Stimulated activated CD8-positive, alpha-beta memory T cell treated with anti-CD3 and anti-CD28 coated beads, Interleukin-15, amount 100 ng/mL, for 24 hours (primary cell): Measurements from ENCODE around the gene ZRANB2.

Source experiments
- DNase-seq: peaks from one replicate; pipeline ENCODE4 v3.0.0-alpha.2; 2020; ENCODE audit warnings: low read depth

The ZRANB2 gene

DNA sequence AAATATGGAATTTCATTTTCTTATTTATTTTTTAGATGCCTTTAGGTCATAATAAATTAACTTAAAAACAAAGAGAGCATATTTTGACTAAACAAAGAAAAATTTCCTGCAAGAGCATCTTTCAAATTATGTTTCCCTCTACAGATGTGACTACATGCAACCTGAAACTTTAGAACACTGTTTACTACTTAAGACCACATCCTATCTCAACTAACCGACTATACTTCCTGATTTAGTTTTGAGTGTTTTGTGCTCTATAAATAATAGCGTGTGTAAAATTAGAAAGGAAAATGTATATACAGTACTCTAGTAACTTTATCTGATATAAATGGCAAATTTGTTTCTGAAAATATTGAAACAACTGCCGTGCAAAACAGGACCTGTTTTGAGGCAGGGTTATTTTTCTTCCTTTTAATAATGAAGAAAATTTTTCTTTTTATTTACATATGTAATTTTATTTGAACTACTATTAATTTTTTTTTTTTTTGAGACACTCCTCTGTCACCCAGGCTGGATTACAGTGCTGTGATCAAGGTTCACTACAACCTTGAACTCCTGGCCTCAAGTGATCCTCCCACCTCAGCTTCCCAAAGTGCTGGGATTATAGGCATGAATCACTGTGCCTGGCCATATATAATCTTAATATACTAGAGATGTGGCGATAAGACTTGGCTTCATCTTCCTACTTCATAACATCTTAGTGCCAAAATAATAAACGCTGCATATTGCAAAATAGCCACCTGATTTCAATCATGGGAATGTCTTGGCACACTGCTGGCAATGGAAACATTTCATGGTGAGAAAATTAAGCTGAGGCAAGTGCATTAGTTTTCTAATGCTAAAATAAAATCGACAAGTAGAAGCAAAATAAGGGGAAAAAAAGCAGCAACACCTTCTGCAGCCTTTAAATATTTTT lies 12.3 kb downstream of the ZRANB2 start:
- DNase-seq: no peak

DNA sequence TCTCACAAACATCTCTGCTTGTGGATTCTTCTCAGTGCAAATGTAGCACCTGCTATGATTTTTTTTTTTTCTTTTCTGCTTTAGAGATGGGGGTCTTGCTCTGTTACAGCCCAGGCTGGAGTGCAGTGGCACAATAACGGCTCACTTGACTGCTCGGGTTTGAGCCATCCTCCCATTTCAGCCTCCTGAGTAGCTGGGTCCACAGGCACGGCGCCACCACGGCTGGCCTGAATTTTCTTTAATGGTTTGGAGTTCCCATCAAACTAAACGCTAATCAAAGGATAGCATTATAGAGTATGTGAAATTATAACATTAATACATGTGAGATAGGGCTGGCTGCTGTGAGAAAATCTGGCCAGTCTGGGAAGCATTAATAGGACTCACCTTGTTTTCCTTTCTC lies 26.0 kb downstream of the ZRANB2 start:
- DNase-seq: no peak

DNA sequence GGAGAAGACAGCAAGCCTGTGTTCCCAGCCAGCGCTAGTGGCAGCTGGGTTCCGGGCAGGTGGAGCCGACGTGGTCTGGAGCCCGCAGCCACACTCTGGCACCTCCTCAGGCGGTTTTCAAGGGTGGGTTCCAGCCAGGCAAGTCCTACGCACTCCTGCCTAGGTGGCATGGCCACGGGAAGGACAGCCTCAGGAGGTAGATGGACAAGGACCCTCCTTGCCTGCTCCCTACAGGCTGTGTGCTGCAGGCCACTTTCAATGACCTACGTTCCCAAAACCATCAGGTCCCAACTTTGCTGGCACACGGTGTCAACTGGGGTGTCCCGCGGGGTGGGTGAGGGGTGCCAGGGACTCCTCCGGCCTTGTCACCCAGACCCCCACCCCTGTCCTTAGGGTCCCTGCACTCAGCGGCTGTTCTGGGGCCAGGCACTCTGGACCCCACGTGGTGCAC lies 26.5 kb downstream of the ZRANB2 start:
- no peak for DNase-seq

DNA sequence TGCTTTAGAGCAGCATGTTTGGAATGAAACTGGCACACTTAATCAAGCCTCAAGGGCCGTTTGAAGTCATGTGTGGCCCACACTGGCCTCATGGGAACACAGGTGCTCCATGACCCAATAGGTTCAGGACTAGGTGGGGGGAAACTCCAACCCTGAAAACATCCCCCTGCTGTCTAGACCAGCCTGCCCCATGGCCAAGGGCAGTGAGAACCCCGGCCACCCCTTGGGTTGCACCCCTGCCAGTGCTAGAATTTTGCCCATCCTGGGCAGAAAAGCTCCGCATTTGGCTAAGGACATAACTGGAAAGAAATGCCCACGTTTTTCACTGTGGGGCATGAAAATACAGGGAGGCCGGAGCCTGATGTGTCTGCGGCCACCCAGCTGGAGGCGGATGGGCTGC lies 27.1 kb downstream of the ZRANB2 start:
- no peak for DNase-seq

DNA sequence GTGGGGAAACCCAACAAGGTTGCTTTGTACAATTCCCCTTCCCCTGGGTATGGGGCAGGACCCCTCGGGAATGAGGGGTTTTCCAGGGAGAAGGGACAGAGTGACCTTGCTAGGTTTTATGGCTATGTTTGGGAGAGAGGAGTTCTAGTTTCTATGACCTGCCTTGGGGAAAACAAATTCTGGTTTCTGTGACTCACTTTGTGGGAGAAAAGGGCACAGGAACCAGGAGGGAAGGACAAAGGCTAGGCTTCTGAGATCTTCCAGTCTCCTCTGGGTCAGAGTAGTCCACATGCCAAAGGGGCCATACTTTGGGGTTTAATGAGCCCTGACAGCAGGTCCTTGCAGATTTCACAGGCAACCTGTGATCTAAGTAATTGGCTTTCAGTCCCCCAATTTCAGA lies 27.7 kb downstream of the ZRANB2 start:
- no peak for DNase-seq

DNA sequence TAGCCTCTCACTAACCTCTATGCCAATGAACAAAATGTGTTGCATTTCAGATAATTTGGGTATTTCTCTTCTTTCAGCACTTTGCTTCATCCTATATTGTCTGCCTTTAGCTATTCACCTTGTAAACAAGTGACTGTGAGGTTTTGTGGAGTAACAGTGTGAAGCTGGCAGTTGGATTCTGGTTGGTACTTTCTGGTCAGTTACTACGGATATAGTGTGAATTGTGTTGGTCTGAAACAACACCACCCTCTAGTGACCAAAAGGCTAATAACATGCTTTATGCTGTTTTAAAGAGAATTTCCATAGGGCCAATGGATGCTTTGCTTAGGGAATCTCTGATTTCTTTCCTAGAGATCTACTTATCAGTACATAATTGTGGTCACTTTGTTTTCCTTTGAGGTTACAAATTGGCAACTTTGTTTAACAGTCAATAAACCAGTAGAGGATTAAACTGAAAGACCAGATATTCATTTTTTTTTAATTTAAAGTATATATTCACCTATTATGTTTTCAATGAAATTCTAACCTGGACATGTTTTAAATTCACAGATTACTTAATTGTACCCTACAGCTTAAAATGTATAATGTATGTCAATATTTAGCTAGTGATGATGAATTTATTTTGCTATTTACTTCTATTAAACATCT lies 30.8 kb downstream of the ZRANB2 start:
- no peak for DNase-seq

DNA sequence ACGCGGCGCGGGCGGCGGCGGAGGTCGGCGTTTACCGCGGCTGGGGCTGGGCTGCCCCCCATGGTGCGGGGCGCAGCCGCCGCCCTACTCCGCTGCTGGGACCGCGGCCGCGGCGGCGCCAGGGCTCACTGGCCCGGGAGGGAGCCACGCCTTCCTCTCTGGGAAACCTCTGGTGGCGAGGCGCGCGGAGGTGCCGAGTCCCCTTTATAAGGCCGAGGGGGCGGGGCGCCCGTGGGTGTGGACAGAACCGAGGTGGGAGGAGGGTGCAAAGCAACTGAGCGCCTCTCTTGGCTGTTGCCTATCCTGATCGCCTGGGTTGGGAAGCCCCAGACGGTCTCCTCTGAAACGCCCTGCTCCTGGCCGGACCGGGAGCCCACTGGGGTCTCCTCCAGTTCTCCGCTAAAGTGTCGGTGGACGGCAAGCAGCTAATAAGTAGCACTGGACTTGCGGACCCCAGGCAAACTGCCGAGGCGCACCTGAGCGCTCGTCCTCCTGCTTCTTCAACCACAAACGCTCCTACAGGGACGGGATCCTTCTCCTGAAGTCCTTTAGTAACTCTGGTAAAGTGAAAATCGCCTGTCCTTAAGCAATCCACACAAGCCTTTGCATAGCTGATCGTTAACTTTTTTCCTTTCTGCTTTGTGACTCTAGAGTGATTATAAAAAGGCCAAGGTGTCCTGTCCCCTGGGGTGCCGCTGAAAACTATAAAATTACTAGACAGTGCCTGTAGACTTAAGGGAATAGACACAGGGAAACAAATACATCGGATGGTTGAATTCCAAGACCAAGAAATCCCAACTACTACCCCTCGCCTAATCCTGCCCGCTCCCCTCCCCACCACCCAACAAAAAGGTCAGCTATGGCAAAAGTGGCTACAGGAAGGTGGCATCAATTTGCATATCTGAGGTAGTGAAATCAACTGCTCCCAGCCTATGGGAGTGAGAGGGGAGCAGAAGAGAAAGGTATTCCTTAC lies 32.9 kb downstream of the ZRANB2 start, which contains the start of gene PTGER3:
TSS of gene PTGER3 (minus strand) at position 182 of the 973 bp plus-strand sequence. CDS start 239 bp downstream, outside the sequence.
- DNase-seq: no peak

DNA sequence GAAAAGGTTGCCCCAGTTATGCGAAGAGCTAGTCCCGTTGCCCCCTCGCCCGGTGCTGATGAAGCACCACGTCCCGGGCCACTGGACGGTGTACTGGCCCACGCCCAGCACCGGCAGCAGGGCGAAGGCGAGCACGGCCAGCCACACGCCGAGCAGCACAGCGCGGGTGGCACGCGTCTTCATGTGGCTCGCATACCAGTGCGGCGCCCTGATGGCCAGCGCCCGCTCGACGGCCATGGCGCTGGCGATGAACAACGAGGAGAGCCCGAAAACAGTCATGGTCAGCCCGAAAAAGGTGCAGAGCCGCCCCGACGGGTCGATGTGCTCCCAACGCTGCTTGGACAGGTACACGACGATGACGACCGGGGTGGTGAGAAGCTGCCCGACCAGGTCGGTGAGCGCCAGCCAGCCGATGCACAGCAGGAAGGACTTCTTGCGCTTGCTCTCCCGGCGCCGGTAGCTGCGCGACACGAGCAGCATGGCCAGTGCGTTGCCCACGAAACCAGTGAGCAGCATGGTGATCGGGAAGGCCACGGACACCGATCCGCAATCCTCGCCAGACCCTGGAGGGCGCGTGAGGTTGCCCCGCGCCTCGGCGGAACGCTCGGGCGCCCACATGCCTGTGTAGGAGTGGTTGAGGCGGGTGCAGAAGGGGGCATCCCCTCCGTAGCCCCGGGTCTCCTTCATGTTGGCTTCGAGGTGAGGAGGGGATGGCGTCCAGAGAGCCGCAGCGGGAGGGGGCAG lies 33.8 kb downstream of the ZRANB2 start:
- no peak for DNase-seq

DNA sequence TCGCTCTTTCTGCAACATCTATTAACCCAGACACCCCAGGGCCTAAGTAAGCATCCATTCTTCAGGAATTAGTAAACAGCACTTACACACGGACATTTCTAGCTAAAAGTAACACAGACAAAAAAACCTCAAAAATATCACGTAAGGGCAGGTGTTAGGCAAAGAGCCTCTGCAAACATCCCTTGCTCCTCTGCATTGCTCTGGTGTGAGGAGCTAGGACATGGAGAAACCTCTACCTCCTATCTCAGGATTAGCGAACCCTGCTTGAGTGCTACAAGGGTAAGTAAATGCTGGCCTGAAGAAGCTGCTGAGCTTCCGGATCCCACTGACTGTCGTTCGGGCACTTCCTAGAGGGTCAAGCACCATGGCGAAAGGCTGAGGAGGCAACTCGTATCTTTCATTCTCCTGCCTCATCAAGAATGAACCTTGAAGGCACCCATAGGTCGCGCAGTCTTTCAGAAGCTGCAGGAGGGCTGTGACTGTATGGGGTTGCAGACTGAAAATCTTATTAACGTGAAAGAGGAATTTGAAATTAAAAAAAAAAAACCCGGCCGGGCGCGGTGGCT lies 35.3 kb downstream of the ZRANB2 start:
- no peak for DNase-seq

DNA sequence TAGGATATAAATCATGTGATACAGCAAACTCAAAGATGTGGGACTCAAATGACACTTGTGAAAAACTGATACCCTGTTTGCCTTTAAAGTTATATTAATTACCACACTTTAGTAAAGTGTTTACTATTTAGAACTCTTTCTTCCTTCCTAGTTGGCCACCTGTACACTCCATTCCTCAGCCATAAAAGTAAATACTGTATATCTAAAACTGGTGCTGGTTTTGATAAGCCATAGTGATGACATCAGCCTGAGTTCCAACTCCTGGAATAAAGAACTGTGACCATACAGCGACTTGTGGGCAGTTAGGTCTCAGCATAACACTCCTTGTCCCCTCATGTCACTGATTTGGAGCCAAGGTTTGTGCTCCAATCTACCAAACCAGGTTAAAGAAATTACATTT lies 36.0 kb downstream of the ZRANB2 start:
- no peak for DNase-seq

DNA sequence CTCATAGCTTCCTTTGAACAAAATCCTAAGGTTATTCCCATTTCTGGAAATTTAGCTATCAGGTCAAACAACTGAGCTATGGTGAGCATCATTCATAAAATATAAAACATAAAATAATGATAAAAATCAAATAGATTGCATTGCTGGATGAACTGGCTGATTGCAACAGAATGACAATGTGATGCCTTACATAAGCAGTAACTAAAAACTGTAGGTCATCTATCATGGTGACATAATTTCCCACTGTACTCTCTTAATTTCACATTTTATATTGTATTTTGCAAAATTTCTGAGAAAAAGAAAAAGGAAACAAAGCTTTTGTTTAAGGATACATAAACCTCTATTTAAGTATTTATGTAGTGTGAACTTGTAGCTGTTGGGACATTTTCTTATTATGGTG lies 37.8 kb downstream of the ZRANB2 start:
- DNase-seq: no peak

DNA sequence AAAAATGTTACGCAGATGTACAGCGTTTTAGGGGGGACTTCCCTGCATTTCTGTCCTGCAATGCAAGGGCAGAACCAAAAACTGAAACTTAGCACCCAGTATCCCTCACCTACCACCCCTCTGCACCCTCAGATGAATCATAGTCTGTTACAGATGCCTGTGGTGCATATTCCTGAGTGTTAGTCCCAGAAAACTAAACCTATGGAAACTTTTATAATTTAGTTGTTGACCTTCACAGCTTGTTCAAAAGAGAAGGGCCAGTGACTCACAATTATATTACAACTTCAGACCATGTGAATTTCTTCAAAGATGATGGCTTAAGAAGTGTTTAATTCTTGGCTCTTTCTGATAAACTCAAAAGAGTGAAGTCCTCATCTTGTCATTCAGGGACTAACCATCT lies 39.0 kb downstream of the ZRANB2 start:
- no peak for DNase-seq

DNA sequence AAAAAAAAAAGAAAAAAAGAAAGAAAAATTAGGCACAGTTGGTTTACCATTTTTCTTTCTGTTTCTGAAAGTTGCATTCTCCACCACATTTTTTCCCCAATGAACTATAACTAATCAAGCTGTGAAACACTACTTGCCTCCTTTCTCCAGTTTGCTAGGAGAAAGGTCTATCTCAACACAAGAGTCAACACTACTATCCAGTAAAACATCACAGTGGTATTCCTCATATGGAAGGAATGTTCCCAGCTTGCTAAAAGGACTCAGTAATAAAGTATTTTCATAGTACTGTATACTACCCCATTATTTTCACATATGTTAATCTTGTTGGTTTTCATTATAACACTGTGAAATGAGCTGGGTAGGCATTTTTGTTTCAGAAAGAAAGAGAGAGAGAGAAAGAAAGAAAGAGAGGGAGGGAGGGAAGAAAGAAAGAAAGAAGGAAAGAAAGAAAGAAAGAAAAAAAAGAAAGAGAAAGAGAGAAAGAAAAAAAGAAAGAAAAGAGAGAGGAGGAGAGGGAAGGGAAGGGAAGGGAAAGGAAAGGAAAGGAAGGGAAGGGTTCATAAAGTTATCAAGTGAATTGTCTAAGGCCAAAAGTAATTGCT lies 41.1 kb downstream of the ZRANB2 start:
- no peak for DNase-seq

DNA sequence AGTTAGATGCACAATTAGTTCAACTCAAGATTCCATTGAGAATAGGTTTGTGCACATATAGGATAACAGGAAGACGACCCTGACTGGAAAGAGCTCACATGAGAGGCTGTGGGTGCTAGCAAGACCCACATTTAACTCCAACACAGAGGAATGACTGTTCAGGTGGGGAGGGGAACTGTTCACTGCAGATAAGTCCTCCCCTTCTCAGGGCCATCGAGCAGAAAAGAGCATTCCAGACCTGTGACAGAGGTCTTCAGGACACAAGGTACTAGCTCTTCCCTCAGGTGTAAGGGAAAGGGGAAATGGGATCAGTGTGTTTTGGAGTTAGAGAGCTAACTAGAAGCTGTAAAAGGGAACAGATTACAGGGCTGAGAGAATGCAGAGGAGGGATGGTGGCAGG lies 41.9 kb downstream of the ZRANB2 start:
- DNase-seq: no peak

DNA sequence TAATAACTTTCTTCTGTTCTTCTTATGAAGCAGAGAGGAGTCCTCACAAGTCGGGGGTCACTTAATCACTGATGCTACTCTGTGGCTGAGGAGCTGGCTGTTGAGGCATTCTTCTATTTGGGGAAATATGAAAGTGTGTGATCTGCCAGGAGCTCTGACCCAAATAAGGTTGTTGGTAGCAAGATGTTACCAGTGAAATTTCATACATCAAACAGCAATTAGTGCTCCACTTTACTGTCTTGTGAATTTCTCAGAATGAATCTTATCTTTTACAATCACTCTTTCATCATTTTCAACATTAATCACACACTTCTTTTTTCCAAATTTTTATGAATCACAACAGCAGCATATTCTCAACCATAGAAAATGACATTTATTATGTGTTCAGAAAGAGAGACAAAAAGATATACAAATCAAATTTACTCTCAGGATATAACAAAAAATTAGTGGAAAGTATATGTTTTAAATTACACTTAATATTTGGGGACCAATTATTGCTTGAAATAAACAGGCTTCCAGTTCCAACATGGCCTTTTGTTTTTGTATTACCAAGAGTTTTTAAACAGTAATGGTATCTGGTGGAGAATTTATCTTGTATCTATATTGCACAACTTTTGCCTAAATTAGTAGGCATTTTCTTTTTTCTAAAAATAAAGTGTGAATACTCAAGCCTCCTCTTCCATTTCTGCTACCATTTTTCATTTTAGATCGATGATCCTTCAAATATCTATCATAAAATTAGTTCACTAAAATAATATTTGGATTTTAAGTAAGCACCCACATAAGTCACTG lies 42.8 kb downstream of the ZRANB2 start:
- no peak for DNase-seq

DNA sequence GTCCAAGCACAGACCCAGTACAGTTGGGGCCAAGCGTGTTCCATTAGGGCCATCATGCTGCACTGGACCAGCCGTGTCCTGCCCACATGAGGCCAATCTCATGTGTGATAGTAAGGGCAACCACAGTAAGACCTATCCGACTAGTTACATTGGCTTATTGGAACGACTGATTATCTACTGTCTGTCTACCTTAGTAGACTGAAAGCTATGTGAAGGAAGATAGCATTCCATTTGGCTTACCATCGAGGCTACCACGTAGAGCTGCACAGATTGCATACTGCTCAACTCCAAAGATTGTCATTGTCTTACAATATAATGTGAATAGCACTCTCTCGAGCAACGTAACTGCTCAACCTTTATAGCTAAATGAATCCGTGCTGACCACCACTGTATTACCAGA lies 43.8 kb downstream of the ZRANB2 start:
- no peak for DNase-seq

DNA sequence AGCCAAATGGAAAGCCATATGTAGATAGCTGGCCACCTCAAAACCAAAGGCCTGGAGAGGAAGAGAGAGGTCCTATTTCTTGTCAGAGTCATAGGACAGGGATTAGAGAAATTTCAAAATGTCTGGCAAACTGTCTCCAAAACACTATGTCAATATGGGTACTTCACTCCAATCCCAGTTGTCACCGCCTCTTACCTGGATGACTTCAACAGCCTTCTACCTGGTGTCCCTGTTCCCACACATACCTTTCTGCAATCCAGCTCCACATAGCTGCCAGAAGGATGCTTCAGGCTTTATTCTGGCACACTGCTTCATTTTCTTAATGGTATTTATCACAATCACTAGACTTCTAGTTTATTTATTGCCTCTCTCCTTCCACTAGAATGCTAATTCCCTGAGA lies 47.7 kb downstream of the ZRANB2 start:
- no peak for DNase-seq

DNA sequence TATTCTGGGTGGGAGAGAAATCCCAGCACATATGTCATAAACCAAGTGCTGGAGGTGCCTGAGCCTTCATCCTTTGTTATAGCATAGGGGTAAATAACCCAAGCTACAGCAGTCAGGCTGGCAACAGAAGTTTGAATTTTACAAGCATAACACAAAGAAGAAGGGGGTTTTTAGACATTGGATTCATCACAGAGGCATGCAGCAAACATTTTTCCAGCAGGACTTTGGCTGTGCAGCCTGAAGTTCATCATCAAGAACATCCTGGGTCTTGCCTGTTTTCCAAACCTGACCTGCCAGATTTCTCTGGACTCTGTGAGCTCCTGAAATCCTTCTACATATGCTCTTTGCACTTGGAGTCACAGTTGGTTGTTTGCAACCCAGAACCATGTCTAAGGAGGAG lies 49.4 kb downstream of the ZRANB2 start:
- no peak for DNase-seq

DNA sequence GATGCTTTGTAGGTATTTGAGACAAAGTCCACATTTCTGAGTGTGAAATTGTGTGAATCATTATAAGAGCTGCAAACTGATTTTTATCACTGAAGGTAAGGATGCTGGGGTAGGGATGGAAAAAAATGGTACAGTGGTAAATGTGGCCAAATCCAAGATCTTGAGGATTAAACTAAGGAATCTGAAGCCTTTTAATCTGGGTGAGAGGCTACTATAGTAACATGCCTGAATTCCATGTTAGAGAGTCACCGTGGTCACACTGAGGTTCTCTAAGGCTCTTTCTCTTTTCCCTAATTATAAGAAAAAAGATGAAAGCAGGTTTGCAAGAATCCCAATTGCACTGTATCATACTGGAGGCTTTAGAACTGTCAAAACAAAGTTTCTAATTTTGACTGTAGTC lies 50.8 kb downstream of the ZRANB2 start:
- no peak for DNase-seq

DNA sequence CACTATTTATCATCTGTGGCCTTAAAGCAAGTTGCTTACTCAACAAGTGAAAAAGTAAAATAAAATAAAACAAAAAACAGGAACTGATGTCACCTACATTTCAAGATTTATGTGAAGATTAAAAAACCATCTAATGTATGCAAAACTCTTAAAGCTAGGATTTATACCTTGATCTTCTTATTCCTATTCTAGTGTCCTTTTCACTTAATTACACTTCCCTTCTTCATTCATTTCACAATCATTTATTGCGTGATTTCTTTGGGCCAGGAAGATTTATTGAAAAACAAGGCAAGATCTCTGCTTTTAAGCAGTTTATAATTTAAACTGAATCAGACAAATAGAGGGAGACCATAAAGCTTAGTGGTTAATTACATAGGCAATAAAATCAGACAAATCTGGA lies 51.9 kb downstream of the ZRANB2 start:
- no peak for DNase-seq
